Adrenal gland (tissue), 5 donors: ENCODE results near the gene MXRA7.

Experiments used
- POLR2A ChIP-seq, 2 donors: fragments of 450-650 bp; IDR thresholded peaks; one replicate each; pipeline ENCODE4 v1.6.1; 2017; ENCODE audit warnings: antibody characterized with exemption in 2 of 2, mild to moderate bottlenecking in 2 of 2, moderate library complexity in 1 of 2
- TF ChIP-seq, protein P1 (sequence below), 6 experiments: fragments of 450-650 bp in 4 of 6; fragments of 200-600 bp in 2 of 6; sonication (generic) in 1 of 6; IDR thresholded peaks; 1 replicate in 5 of 6; 2 replicates in 1 of 6; pipeline versions ENCODE4 v1.5.1 to v1.8.0; 2016 to 2021; ENCODE audit warnings: antibody characterized with exemption in 6 of 6, mild to moderate bottlenecking in 2 of 6, moderate library complexity in 1 of 6
- donor health status: DM: no; HTN: no; CAD: no.

- TF ChIP-seq POLR2A (IDR thresholded peaks at IDR 0.05) = no peak
- TF ChIP-seq, protein P1, sequence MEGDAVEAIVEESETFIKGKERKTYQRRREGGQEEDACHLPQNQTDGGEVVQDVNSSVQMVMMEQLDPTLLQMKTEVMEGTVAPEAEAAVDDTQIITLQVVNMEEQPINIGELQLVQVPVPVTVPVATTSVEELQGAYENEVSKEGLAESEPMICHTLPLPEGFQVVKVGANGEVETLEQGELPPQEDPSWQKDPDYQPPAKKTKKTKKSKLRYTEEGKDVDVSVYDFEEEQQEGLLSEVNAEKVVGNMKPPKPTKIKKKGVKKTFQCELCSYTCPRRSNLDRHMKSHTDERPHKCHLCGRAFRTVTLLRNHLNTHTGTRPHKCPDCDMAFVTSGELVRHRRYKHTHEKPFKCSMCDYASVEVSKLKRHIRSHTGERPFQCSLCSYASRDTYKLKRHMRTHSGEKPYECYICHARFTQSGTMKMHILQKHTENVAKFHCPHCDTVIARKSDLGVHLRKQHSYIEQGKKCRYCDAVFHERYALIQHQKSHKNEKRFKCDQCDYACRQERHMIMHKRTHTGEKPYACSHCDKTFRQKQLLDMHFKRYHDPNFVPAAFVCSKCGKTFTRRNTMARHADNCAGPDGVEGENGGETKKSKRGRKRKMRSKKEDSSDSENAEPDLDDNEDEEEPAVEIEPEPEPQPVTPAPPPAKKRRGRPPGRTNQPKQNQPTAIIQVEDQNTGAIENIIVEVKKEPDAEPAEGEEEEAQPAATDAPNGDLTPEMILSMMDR (IDR thresholded peaks at IDR 0.05) = no peak
Observed at GRCh38 chr17:76732734-76733617, 22.2 kb upstream of the MXRA7 start.
